NOMO-1 (cell line): ENCODE data around the gene MRPL32.

Source experiments
- DNase-seq, 2 experiments: peaks; one replicate each; lab custom pipeline; 2025; ENCODE audit not compliant: unreplicated experiment in 2 of 2; lab: John Stamatoyannopoulos, UW

The MRPL32 gene

DNA sequence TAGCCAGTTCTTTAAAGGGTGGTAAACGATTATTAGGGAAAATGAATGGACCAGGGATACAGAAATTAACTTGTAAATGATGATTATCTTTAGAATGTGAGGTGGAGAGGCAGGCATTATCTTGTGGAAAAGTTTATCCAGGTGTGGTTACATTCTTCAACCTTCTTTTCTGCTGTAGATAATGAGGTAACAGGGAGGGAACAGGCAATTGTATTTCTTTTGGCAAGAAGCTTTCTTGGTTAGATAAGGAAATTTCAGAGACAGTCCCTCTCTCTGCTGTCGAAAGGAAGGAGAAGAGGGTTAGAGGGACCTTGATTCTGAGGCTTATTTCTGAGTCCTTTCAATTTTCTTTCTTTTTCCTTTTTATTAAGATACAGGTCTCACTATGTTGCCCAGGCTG lies 32.1 kb downstream of the MRPL32 start:
- DNase-seq = no peak

DNA sequence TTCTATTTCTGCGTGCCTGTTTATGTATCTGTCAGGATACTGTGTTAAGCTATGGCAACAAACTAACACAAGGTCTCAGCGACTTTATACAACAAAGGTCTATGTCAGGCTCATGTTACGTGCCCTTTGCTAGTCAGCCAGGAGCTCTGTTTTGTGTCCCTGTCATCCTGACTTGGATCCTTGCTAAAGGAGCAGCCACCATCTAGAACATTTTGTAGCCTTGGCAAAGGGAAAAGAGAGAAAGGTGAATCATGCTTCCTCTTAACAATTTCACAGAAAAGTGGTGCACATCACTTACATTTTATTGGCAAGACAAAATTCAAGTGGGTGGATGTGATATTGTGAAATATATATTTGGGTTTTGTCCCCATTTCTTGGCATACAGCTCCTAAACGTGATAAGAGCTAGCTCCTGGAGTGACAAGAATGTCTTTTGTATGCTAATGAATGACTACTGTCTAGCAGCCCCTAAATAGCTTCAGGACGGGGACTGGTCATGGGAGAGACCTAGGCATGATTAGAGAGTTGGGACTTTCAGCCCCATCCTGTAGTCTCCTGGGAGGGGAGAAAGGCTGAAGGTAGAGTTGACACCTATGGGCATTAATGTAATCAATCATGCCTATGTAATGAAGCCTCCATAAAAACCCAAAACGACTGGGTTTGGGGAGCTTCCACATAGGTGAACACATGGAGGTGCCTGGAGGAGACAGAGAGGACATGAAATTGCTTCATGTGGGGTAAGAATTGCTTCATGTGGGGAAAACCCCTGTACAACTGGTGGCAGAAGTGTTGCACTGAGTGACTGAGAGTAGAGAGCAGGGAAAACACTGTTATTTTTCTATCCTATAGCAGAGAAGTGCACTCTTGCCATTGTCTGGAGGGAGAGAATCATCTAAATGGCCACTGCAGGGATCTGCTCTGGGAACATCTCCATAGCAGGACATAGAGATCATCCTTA lies 33.0 kb downstream of the MRPL32 start:
- no peak for DNase-seq

DNA sequence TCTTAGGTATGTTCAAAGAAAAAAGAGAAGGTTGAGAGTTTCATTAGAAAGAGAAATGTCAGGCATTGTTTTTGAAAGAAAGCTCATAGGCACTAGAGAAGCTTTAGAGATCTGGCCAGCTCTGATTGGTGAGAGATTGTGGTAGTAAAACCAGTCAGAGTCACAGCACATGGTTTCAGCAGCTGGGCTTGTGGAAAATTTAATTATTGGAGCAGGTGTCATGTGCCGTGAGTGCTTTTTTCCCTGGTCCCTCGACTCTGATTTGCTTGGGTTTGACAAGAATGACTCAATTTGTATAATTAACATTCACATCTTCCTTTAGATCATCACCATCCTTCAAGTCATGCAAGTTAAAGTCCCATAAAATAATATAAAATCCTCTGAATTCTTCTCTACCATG lies 35.2 kb downstream of the MRPL32 start:
- no peak for DNase-seq

DNA sequence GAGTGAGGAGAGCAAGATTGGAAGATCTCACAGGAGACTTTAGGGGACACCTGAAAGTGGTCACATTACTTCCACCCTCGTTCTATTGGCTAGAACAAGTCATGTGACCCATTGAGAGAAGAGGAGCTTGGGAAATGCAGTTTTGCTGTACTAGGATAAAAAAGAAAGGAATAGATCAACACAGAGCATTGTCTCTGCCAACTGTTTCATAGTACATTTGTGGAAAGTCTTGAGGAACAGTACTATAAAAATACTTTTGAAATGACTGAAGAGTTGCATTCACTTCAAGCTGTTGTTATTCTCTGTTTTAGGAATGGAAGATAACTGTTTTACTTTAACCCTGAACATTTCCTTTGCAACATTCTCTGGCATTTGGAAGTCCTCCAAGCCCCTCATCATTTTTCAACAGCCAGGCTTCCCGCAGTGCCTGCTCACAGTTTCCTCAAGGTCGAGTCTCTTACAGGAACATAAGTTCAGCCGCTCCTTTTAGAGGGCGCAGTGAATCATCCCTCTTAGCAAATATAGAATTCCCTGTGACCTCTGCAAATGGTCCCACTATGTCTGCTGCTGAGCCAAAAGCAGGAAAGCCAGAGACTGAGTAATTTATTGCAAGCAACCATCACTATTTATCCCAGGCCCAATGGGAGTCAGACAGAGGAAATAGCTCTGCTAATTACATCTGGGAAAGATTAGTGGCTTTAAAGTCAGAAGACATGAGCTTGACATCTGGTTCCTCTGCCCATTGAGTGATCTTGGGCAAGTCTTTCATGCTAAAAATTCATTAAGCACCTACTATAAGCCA lies 40.7 kb downstream of the MRPL32 start:
- no peak for DNase-seq

DNA sequence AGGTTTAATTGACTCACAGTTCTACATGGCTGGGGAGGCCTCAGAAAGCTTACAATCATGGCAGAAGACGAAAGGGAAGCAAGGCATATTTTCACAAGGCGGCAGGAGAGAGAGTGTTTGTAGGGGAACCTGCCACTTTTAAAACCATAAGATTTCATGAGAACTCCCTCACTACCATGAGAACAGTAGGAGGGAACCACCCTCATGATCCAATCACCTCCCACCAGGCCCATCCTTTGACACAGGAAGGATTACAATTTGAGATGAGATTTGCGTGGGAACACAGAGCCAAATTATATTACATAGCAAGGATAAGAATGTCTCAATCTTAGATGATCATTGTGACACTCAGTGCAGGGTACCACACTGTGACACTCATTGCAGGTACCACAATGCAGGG lies 44.2 kb downstream of the MRPL32 start:
- DNase-seq = no peak

DNA sequence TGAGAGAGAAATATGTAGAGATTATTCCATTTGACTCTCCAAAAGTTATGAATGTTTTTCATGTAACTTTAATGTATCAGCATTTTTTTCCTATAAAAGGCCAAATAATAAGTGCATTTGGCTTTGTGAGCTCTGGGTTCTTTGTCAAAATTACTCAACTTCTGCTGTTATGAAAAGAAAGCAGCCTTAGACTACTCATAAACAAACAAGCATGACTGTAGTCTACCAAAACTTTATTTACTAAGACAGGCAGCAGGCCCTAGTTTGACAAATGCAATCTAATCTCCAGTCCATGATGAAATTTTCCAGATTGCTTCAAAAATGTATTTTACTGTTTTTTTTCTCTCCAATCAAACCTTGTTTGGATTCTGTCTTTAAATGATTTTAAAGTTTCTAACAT lies 46.3 kb downstream of the MRPL32 start:
- DNase-seq = no peak

DNA sequence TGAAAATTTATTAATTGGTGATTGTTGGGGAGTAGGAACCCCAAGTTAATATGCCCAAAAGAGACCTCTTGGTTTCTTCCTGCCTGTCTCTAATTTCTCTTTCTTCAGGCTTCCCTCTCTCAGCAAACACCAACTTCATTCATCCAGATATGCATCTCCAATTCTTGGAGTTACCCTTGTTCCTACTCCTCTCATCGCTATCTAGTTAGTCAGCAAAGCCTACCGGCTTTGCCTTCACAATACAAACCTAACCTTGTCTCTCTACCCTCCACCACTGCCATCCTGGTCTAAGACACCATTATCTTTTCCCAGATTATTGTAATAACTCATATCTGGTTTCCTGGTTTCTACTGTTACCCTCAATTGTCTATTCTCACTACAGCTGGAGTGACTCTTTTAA lies 47.9 kb downstream of the MRPL32 start:
- no peak for DNase-seq

DNA sequence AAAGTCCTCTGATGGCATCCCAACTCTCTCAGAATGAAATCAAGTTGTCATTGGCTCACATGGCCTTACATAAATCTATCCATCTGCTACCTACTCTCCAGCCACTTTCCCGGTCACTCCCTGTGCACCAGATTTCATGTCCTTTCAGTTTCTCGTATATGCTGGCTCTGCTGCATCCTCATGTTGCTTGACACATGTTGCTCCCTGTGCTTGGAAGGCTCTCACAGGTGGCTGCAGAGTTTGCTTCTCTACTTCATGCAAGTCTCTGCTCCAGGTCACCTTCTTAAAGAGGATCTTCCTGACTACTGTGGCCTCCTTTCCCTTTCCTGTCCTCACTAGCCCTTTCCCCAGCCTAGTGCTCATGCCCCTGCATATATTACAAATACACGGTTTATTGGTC lies 48.3 kb downstream of the MRPL32 start:
- DNase-seq = no peak

DNA sequence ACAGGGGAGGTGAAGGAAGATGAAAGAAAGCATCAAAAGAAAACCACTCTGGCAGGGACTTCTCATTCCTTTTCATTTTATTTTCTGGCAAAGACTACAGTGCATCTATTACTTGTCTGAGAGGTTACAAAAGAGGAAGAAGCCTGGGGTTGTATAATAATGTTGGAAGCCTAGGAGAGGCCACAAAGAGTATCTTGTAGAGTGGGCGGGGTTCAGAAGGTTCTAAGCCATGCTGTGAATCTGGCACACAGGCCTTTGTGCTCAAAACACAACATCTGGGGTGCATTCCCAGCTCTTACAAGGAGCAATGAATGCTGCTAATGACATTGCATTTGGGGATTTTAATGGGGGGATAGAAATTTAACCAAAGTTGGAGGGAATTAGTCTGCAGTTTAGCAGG lies 49.4 kb downstream of the MRPL32 start:
- peak in 1 of 2 experiments; percentile 6 for DNase-seq

DNA sequence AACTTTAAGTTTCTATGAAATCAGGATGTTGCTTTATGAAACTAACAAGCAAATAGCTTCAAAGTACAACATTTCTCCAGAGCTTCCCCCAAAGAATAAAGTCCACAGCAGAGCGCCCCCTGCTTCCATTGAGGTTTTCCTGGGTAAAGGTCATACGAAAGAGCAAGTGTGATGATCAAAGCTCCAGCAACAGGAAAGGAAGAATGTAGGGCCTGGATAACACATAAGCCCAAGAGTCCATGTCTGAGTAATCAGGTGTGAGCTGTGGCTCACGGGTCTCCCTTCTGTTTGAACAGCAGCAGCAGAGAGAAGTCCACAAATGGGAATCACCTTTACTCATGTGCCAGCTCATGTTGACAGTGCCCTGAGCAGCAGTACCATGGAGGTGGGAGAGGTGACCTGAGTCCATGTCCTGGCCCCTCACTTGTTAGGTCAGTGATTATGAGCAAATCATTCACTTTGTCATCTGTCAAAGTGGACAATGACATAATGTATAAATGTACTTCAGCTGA lies 50.5 kb downstream of the MRPL32 start:
- no peak for DNase-seq

DNA sequence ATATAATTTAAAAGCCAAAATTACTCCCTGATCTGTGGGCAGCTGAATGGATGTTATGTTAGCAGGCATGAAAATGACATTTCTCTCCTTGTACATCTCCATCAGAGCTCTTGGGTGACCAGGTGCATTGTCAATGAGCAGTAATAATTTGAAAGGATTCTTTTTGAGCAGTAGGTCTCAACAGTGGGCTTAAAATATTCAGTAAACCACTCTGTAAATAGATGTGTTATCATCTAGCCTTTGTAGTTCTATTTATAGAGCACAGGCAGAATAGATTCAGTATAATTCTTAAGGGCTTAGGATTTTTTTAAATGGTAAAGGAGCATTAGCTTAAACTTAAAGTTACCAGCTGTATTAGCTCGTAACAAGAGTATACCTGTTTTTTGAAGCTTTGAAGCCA lies 52.0 kb downstream of the MRPL32 start:
- no peak for DNase-seq

DNA sequence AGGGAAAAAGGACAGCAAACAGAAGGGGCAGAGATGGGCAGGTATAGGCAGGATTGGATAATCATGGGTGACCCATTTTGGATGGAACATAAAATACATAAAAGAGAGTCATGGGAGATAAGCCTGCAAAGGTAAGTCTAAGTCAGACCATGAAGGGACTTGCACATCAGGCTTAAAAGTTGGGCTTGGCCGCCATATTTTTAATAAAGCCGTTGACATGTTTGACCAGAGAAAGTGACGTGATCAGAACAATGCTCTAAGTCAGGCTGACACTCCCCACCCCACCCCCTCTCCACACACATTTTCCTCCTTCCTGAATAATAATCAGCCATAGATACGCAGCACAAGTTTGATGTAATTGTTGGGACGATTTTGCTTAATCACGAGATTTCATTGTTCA lies 54.0 kb downstream of the MRPL32 start:
- DNase-seq = no peak

DNA sequence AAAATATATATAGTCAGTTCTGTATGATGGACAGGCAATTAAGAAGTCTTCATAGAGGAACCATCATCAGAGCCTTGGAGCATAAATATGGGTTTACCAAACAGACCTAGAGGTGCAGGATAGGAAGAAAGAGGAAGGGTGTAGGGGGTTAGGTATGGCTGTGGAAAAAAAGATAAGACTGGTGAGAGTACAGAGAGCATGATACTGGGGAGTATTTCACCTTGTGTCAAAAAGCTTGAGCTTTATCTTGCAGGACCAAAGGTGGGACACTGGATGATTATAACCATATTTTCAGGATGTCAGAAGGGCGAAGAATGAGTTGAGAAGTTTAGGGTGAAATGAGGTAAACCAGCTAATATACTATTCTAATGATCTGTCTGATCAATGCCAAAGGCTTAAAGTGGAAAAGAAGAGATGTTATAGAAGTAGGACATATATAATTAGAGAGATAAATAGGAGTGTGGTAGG lies 54.6 kb downstream of the MRPL32 start:
- DNase-seq = no peak
